CD1c-positive myeloid dendritic cell (primary cell): ENCODE data around the gene APC.
A peak's percentile ranks its signal among the peaks of the same experiment; 100 is the strongest.
"Not testable (repeated sequence)": the region's sequence is repeated elsewhere in the genome, so short reads cannot be mapped to it uniquely, and the experiment has no call there.

ENCODE experiments used
- DNase-seq: peaks from one replicate; pipeline ENCODE4 v3.0.0-alpha.2; 2016; ENCODE audit errors: extremely low spot score

Gene APC

DNA sequence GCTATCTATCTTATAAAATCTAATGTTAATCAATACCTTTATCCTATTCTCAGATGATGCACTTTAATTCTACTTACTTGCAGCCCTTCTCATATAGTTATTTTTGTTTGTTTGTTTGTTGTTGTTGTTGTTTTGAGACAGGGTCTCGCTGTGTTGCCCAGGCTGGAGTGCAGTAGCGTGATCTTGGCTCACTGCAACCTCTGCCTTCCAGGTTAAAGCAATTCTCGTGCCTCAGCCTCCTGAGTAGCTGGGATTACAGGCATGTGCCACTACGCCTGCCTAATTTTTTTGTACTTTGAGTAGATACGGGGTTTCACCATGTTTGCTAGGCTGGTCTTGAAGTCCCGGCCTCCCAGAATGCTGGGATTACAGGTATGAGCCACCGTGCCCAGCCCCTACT is 20.8 kb upstream of the APC start:
- not testable (repeated sequence) for DNase-seq

DNA sequence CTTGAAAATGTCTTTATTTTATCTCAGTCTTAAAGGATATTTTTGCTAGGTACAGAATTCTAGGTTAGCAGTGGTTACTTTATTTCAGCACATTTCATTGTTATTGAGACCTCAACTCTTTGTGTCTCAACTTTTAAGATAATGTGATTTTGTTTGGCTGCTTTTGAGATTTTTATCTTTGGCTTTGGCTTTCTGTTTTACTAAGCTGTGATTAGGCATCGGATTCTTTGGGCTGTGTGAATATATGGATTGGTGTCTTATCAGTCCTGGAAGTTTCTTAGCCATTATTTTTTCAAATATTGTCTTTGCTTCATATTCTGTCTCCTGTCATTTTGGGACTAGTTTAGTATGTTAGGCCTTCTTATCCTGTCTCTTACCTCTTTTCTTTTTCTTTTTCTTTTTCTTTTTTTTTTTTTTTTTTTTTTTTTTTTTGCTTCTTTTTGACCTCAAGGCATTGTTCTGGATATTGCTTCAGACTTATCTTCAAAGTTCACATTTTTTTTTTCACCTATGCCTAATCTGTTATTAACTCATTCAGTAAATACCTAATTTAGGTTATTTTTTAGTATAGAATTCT is 20.1 kb upstream of the APC start:
- no peak for DNase-seq

DNA sequence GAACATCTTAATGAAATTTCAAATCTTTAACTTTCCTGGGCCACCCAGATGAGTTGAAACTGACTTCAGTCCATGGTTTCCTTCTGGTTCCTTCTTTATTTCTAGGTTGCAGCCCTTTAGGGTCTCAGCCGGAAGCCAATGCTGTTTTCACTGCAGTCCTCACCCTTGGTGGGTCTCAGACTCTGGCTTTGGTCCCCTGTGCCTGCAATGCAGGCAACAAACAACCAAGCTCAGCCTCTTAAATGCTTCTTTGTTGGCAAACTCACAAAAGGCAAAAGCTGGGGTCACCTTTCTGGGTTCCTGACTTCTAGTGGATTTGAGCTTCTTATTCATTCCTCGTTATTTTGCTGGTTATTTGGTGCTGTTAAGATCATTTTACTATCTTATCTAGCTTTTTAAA is 19.3 kb upstream of the APC start:
- no peak for DNase-seq

DNA sequence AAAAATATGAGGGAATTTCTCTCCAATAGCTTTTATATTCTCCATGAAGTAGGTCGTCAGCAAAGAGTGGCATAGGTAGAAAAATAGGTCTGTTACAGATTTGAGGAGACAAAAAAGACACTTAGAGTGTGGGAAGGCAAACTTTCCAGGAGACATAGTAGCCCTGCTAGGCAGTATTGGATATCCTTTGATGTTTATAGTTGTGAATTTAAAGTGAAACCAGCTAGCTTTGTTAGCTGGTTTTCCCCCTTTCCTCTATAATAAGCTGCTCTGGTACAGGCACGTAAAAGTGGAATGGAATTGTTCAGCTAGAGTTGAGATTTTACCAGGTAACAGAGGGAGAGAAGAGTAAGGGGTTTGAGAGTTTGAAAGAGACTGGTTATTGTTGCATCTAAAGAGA is 17.1 kb upstream of the APC start:
- DNase-seq = no peak

DNA sequence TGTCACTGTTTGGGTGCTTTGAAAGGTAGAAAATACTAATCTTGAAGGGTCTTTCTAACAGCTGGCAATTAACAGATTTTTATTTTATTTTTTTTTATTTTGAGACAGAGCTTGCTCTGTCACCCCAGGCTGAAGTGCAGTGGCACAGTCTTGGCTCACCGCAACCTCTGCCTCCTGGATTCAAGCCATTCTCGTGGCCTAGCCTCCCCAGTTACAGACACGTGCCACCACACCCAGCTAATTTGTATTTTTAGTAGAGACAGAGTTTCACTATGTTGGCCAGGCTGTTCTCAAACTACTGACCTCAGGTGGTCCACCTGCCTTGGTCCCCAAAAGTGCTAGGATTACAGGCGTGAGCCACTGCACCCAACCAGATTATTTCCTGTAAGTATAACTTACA is 12.8 kb upstream of the APC start:
- no peak for DNase-seq

DNA sequence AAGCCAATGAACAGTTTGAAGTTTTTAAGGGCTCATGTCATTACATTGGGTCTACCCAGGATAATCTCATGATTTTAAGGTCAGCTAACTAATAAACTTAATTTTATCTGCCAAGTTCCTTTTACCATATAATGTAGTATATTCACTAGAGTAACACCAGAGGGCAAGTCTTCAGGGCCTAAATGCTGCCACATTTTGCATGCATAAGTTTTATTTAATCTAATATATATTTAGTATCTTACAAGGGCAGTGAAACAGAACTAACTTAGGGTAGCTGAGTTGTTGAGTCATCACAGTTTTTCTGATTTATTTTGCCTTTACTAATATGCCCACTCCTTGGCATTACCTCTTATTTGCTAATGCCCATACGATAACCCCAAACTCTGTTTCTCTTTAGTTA is 8.1 kb upstream of the APC start:
- DNase-seq = no peak

DNA sequence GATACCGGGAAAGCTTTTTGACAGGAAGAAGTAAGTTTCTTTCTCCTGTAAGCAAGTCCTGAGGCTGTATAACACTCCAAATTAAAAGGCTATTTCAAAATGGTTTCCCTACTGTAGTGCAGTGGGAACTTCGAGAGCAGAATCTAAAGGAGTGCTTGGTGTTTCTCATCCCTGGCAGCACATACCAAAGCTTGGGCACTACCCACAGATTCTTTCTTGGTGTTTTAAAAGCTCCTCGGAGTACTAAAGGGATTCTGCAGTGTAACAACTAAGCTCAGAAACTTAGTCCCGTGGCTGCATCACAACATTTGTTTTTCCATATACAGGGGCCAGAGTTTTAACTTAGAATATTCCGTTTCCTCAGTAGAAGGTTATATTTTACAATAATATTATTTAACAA is 5.6 kb upstream of the APC start:
- DNase-seq = no peak

DNA sequence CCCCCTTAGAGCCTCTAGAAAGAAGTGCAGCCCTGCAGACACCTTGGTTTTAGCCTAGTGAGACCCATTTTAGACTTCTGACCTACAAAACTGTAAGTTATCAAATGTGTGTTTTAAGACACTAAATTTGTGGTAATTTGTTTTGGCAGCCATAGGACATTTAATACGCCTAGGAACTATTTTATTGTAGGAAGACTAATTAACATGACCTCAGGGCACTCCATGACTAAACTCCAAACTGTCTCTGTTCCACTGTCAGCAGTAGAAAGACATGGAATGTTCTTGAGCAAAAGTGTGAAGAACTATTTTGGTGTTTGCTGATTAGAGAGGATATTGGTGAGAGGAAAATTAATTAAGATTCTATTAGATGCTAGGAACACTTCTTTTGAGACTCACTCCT is 4.1 kb upstream of the APC start:
- no peak for DNase-seq

DNA sequence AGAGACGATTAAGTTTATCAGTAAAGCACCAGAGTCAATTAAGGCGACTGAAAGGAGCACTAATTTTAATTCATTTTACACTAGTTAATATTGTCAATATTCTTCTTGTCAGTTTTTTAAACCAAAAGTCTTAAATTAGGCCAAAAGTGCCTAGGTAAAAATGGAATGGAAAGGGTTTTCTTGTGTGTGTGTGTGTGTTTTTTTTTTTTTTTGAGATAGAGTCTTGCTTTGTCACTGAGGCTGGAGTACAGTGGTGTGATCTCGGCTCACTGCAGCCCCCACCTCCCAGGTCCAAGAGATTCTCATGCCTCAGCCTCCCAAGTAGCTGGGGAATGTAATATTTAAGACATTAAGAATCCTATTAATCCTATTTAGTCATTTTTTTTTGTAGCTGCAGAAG is 3.1 kb upstream of the APC start:
- no peak for DNase-seq

DNA sequence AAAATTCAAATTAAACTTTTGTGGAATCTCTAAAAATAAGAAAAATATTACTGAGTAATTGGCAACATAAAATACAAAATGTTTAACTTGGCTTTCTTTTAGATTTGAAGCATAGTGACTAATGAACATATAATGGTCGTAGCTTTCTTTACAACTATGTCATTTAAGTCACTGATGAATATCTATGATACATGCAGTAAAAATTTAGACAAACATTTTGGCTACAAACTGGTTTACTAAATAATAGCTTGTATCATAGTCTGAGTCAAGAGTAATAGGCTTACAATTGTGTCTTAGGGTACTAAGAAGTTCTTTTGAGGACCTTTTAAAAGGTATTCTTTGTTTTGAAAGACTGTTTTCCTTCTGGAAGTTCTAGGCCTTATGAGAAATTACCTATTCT is 2.0 kb upstream of the APC start:
- no peak for DNase-seq

DNA sequence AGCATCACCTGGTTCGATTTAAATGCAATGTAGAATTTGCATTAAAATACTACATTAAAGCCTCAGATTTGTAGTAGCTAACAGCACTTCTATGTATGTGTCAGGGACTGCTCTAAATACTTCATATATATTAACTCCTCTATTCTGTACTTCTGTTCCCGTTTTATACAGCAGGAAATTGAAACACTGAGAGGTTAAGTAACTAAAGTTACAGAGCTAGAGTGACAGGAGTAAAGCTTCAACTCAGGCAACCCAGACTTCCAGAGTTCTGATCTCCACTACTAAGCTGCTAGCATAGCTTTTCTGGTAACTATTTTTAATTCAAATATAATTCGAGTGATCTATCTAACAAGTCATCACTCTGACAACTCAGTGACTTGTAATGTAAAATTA is 619 bp upstream of the APC start:
- DNase-seq = peak; percentile 26

DNA sequence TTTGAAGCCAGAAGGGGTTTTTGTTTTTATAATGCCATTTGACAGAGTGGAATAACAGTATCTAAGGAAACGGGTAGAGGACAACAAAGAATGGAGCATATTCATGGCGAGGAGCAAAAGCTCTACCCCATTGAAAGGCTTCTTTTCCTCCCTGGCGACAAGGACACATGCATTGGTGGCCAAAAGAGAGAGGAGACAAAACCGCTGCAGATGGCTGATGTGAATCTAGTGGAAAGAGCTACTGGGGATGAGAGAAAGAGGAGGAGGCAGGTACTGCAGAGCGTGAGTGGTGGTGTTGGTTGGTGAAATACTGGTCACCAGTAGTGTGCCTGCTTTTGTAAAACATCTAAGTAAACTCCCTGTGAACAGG is 491 bp downstream of the APC start:
- no peak for DNase-seq

DNA sequence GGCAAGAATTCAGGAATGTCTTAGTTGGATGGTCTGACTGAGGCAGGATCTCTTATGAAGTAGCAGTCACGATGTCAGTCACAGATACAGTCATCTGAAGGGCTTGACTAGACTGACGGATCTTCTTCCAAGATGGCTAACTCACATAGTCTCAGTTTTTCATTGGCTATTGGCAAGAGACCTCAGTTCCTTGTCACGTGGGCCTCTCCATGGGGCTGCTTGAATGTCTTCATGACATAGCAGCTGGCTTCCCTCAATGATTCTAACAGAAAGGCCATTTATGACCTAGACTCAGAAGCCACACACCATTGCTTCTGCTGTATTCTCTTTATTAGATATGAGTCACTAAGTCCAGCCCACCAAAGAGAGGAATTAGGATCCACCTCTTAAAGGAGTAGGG is 4.7 kb downstream of the APC start:
- no peak for DNase-seq

DNA sequence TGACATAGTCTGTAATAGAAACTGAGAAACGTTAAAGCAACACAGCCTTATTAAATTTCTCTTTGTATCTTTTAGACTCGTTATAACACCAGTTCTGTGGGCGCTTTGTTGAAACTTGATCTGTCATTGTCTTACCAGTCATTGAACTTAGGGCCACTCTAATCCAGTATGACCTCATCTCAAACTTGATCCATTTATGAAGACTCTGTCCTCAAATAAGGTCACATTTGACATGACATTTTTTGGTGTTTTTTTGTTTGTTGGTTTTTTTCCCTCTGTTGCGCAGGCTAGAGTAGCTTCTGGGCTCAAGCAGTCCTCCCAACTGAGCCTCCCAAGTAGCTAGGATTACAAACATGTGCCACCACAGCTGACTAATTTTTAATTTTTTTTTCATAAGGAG is 5.9 kb downstream of the APC start:
- DNase-seq = no peak

DNA sequence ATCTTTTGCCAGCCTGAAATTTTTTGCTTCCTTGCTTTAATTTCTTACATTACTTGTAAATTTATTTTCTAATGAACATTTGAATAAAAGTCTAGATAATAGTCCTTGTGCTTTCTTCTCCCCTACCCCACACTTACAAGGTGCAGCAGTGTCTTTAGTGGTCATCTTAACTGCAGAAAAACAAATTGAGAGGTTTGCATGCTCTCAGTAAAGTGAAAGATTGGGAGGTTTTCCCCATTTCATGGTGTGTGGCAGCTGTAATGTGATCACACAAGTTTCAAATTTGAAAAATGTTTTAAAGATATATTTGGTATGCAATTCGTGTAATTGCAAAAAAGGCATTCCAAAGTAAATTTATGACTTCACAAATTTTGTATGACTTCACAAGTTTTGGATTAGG is 14.7 kb downstream of the APC start:
- no peak for DNase-seq

DNA sequence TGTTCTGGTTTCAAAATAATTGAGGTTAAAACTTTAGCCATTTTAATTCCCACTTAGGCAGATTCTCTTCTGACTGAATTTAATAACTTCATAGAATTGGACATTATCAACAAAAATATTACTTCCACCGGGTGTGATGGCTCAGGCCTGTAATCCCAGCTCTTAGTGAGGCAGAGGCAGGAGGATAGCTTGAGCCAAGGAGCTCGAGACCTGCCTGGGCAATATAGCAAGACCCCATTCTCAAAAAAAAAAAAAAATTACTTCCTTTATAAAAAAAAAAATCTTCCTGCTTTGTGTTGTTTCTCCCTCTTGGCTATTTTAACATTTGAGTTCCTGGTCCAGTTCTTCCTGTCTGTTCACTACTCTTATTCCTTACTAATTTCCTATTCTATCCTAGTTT is 18.0 kb downstream of the APC start:
- DNase-seq = no peak

DNA sequence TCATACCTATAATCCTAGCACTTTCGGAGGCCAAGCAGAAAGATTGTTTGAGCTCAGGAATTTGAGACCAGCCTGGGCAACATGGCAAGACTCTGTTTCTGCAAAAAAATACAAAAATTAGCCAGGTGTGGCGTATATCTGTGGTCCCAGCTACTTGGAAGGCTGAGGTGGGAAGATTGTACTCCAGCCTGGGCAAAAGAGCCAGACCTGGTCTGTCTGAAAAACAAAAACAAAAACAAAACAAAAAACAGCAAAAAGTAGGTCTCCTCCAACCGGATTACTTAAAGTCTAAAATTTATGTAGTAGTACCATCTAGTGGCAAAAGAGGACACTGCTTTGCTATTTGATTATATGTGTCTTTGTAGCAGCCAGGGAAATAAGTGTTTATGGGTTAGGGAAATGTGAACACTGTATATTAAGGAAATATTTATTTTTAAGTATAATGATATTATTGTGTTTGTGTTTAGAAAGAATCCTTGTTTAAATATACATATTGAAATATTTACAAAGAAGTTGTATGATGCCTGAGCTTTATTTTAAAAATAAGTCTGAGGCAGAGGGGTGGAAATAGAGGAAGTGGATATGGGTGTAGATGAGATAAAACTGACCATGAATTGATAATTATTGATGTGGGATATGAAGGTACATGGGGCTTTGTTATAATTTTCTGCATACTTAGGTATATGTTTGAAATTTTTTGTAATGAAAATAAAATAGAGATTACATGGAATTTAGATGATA is 20.0 kb downstream of the APC start:
- peak; percentile 79 for DNase-seq

DNA sequence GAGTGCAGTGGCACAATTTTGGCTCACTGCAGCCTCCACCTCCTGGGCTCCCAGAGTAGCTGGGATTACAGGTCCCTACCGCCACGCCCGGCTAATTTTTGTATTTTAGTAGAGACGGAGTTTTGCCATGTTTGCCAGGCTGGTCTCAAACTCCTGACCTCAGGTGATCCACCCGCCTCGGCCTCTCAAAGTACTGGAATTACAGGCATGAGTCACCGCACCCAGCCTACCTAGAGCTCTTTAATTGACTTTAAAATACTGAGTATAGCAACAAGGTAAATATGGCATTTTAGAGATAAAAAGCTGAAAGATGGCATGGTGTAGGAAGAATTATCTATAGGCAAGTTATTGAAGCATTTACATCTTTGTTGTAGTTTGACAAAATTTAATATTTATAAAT is 21.0 kb downstream of the APC start:
- DNase-seq = no peak

DNA sequence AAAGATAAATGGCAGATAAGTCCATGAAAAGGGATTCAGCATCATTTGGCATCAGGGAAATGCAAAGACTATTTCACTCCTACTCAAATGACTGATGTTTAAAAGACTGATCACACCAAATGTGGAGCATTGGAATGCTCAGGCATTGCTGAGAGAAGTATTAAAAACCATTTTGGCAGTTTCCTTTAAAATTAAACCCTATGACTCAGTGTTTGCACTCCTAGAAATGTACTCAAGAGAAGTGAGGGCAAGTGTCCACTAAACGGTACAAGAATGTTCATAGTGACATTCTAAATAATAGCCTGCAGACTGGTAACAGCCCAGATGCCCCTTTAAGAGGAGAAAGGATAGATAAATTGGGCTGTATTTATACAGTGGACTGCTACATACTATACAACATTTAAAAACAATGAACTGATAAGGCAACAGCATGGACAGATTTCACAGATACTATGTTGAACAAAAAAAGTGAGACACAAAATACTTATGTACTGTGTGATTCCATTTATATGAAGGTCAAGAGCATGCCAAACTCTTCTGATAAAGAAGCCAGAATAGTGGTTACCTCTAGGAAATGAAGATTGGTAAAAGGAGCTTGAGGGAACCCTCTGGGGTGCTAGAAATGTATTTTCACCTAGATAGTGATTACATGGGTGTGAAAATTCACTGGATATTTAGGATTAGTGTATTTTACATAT is 24.6 kb downstream of the APC start:
- no peak for DNase-seq

DNA sequence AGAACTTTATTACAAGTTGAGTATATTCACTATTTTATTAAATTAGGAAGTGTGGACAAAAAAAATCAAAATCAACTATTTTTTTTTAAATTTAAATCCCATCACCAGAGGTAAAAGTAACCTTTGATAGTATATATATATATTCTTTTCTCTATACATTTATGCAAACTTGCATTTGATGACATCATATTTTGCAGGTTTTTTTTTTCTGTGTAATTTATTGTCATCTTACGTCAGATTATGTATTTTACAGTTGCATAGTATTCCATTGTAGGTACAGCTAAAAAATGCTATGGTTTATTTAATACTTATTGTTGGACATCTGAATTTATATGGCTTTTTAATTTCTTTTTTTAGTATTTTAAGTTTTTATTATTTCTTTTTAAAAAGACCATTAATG is 25.5 kb downstream of the APC start:
- DNase-seq = no peak

DNA sequence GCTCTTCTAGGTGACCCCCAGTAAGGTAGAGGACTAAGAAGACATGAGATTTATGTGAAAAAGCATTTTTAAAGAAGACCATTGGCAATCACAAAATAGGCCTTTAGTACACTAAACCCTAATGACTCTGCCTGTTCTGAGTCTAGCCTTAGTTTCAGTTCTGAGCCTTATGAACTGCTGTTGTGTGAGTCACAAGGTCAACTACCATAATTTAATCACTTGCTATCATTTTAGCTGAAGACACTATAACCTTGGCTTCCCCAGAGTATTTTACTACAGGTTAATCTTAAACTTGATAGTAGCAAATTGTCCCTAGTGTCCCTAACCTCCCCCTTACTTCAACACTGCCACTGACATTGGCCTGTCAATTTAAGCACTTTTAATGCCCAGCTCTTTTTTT is 34.4 kb downstream of the APC start:
- DNase-seq = no peak

DNA sequence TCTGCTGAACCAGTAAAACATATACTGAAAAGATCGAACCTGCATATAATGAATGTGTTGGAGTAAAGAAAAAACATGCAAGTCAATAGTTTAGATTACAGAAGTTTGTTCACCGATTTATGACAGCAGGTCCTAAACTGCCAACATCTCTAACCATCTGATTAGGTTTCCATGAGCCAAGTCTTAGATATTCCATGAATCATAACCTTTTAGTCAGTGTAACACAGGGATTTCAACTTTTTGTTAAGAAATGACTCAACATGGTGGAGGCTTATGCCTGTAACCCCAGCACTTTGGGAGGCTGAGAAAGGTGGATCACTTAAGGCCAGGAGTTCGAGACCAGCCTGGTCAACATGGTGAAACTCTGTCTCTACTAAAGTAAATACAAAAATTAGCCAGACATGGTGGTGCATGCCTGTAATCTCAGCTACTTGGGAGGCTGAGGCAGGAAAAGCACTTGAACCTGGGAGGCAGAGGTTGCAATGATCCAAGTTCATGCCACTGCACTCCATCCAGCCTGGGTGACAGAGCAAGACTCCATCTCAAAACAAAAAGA is 38.7 kb downstream of the APC start:
- no peak for DNase-seq

DNA sequence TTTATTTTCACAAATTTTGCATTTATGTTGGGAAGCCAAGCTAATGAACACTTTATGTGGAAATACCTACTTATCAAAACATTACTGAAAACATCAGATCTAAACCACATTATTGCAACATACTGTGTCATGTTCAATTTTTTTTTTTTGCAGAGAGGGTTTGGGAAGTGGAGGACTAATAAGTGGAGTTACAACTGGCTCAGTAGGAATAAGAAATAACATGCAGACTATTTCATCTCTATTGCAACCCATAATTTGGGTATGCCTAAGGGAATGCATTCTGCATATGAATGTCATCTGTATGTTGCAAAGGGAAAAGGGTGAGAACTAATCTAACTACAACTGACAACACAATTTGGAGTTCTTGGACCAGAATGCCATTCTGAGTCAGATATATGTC is 41.8 kb downstream of the APC start:
- DNase-seq = no peak
